ENCODE measurements around the gene FCHSD2.
A peak's percentile ranks its signal among the peaks of the same experiment; 100 is the strongest.

Gene FCHSD2

DNA sequence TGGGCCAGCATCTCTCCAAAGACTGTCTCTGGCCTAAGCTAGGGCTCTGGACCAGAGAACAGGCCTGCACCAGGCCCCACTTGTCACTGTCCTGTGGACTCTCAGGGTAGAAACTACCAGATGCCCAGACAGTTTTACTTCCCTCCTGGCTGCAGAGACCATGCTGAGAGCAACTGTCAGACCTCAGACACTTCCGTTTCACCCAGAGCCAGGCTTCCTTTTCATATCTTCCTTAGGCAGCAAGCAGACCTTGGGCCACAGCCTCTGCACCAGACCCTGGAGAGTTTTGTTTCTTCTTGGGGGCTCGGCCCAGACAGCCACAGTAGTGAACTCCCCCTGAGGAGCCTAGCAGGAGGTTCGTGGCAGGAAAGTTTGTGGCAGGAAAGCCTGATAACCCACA, 12.1 kb upstream of the FCHSD2 start:
- no peak for DNase-seq
- TF ChIP-seq, protein P1, sequence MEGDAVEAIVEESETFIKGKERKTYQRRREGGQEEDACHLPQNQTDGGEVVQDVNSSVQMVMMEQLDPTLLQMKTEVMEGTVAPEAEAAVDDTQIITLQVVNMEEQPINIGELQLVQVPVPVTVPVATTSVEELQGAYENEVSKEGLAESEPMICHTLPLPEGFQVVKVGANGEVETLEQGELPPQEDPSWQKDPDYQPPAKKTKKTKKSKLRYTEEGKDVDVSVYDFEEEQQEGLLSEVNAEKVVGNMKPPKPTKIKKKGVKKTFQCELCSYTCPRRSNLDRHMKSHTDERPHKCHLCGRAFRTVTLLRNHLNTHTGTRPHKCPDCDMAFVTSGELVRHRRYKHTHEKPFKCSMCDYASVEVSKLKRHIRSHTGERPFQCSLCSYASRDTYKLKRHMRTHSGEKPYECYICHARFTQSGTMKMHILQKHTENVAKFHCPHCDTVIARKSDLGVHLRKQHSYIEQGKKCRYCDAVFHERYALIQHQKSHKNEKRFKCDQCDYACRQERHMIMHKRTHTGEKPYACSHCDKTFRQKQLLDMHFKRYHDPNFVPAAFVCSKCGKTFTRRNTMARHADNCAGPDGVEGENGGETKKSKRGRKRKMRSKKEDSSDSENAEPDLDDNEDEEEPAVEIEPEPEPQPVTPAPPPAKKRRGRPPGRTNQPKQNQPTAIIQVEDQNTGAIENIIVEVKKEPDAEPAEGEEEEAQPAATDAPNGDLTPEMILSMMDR (IDR thresholded peaks at IDR 0.05), result no peak
- Mint-ChIP-seq H3K27ac (no peak overlapping the region), H3K27me3 (ENCODE audit: low read depth, poor library complexity) (peaks cover 8% of the 10 kb centered on the region), H3K4me3 (no peak overlapping the region), H3K36me3 (ENCODE audit: low read depth) (no peaks in the 10 kb centered on the region), H3K4me1 (peaks cover 58% of the 10 kb centered on the region), H3K9me3 (no peaks in the 10 kb centered on the region)

DNA sequence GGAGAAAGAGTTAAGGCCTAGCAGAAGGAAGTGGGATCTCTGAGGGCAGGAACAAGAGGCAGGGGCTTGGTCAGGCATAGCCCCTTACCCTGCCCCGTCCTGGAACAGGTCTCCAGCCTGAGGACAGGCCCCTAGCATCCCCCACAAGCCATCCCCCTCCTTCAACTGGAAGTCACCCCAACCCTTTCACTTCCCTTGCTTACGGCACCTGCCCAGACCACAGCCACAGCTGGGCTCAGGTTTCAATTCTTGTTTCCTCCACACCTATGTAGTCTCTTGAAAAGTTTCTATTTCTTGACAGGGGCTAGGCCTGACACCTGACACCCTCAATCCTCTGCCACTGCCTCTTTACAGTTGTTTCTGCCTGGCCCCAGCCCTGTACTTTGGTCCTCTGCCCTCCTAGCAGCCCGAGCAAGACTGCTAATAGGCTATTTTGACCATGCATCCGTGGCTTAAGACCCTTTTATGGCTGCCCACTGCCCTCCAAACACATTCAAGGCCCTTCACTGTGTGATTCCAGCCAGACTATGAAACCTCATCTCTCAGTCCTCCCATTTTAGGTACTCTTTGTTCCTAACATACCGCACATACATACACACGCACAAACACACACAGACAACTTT, 10.9 kb upstream of the FCHSD2 start:
- no peaks in the 10 kb centered on the region for H3K36me3 Mint-ChIP-seq (ENCODE audit: low read depth)
- H3K9me3 Mint-ChIP-seq, result no peaks in the 10 kb centered on the region
- H3K4me1 Mint-ChIP-seq, result peaks cover 49% of the 10 kb centered on the region
- no peak overlapping the region for H3K4me3 Mint-ChIP-seq
- H3K27me3 Mint-ChIP-seq (ENCODE audit: low read depth, poor library complexity), result peaks cover 8% of the 10 kb centered on the region
- TF ChIP-seq, protein P1 (IDR thresholded peaks at IDR 0.05), result no peak
- DNase-seq, result no peak
- peak overlapping the region; percentile 11 for H3K27ac Mint-ChIP-seq

DNA sequence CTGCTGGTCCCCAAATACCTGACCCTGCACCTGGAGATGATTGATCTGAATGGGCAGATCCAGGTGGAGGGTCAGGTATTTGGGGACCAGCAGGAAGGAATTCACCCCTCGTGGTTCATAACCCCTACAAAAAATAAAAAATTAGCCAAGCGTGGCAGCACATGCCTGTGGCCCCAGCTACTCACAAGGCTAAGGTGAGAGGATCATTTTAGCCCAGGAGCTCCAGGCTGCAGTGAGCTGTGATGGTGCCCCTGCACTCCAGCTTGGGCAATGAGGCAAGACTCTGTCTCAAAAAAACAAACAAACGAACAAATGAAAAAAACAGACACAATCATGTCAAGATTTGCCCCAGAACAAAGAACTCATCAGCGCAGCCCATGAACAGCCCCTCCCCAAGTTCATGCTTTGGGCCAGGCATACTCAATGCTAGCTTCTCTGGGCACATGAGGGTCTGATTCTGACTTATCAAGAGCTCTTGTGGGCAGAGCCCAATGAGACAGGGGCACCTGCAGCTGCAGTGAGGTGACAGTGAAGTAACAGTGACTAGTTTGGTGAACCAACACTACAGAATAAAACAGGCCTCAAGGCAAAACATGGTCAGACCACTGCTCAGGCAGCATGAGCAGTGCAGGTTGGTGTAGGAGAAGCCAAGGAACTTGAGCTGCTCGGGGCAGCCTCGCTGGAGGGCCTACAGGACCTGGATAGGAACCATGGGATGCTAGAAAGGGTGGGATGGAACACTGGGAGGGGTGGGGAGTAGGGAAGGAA, 10.2 kb upstream of the FCHSD2 start:
- no peak overlapping the region for H3K4me3 Mint-ChIP-seq
- no peaks in the 10 kb centered on the region for H3K9me3 Mint-ChIP-seq
- H3K27ac Mint-ChIP-seq, result no peak overlapping the region
- H3K27me3 Mint-ChIP-seq (ENCODE audit: low read depth, poor library complexity), result peaks cover 10% of the 10 kb centered on the region
- peaks cover 42% of the 10 kb centered on the region for H3K4me1 Mint-ChIP-seq
- no peak for DNase-seq
- no peaks in the 10 kb centered on the region for H3K36me3 Mint-ChIP-seq (ENCODE audit: low read depth)
- TF ChIP-seq, protein P1 (IDR thresholded peaks at IDR 0.05), result no peak

DNA sequence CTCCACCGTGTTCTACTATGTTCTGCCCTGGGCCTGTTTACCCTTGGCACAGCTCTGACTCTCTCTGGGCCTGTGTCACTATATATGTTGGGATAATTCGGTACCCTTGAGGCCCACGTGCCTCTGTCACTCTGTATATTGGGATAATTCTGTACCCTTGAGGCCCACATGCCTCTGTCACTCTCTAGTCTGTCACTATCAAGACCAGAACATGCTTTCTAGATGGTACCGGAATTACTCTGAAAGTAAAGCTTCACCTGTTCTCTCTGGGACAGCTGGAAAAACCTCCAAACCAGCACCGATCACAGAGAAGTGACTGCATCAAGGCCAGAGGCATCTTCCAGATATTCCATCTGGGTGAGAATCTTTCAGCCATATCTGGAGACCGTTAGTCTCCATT, 9.3 kb upstream of the FCHSD2 start:
- Mint-ChIP-seq H3K4me3 (no peak overlapping the region), H3K36me3 (ENCODE audit: low read depth) (no peaks in the 10 kb centered on the region), H3K27me3 (ENCODE audit: low read depth, poor library complexity) (peaks cover 7% of the 10 kb centered on the region), H3K9me3 (no peaks in the 10 kb centered on the region), H3K27ac (no peak overlapping the region), H3K4me1 (peaks cover 36% of the 10 kb centered on the region)
- TF ChIP-seq, protein P1 (IDR thresholded peaks at IDR 0.05), result no peak
- DNase-seq, result no peak

DNA sequence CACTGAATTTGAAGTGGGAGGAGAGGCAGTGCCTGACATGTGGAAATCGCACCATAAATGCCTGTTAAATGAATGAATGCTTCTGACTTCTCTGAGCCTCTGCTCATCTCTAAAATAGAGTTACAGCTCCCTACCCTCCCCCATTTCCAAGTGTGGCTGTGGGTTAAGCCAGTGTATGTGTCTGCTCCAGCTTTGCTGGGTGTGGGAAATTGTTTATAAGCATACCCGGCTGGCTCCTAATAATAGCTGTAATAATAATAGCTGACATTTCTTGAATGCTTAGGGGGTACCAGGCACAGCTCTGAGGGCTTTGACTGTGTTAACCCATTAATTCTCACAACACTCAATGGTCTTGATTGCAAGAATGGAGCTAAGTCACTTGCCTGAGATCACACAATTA, 7.0 kb upstream of the FCHSD2 start:
- TF ChIP-seq, protein P1 (IDR thresholded peaks at IDR 0.05), result no peak
- no peak for DNase-seq
- no peak overlapping the region for H3K27ac Mint-ChIP-seq
- no peak overlapping the region for H3K4me3 Mint-ChIP-seq
- H3K27me3 Mint-ChIP-seq (ENCODE audit: low read depth, poor library complexity), result peaks cover 2% of the 10 kb centered on the region
- H3K36me3 Mint-ChIP-seq (ENCODE audit: low read depth), result no peaks in the 10 kb centered on the region
- H3K4me1 Mint-ChIP-seq, result peaks cover 28% of the 10 kb centered on the region
- H3K9me3 Mint-ChIP-seq, result no peaks in the 10 kb centered on the region

Measured in nephron progenitor cell (in vitro differentiated cells).